ENCODE measurements around the gene MBOAT7. TPM values are rescaled to one million over a fixed set of nuclear protein-coding genes. Genes with fewer than 3 reads are reported as not detected.

MBOAT7 gene
- total RNA-seq, 2 donors from 2014 or later = 18.4 to 24.5 TPM

DNA sequence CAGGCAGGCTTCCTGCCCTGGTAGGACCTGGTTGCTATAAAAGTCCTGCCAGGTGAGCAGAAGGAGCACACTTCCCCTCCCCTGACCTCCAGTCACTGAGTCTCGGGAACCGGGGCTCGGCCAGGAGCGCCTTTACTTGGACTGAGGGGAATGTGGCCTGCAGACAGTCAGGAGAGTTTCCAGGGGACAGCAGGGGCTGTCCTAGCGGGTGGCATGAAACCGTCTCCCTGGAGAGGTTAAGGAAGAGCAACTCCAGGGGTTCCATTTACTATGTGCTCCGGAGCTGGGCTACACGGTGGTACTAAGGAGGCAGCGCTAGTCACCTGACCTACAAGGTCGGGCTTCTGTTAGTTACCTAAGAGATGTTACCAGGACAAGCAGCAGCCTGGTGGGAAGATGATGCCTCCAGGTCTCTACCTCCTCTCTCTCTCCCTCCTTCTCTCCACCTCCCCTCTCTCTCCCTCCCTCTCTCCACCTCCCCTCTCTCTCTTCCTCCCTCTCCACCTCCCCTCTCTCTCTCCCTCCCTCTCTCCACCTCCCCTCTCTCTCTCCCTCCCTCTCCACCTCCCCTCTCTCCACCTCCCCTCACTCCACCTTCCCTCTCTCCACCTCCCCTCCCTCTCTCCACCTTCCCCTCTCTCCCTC, 55.9 kb downstream of the MBOAT7 start:
- H3K9me3 ChIP-seq (ENCODE audit: control insufficient read depth, low read length, poor library complexity, severe bottlenecking) = no peaks in the 10 kb centered on the region
- Mint-ChIP-seq H3K36me3 (ENCODE audit: low read depth) (no peaks in the 10 kb centered on the region), H3K27me3 (no peaks in the 10 kb centered on the region), H3K4me3 (no peak overlapping the region), H3K4me1 (peaks cover 9% of the 10 kb centered on the region), H3K27ac (peak overlapping the region; percentile 87)
- DNase-seq (no peak), ATAC-seq (no peak)

DNA sequence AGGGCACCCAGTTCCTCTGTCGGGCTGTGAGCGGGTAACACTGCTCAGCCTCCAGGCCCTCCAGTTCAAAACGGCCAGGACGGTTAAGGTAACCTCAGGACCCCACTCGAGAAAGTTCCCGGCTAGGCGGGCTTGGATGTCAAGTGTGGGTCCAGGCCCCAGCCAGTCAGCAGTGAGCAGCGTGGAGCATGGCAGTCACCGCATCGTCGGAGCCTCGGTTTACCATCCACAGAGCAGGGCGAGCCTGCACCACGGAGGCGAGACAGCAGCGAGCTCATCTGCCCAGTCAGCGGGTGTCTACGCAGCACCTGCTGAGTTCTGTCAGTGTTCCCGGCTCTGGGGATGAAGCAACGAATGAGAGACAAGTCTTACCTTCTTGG, 59.8 kb downstream of the MBOAT7 start:
- H3K4me1 Mint-ChIP-seq = no peaks in the 10 kb centered on the region
- H3K4me3 Mint-ChIP-seq = no peak overlapping the region
- ATAC-seq (no peak), DNase-seq (no peak)
- no peaks in the 10 kb centered on the region for H3K9me3 ChIP-seq (ENCODE audit: control insufficient read depth, low read length, poor library complexity, severe bottlenecking)
- H3K27me3 Mint-ChIP-seq = no peaks in the 10 kb centered on the region
- no peak overlapping the region for H3K27ac Mint-ChIP-seq
- no peaks in the 10 kb centered on the region for H3K36me3 Mint-ChIP-seq (ENCODE audit: low read depth)

DNA sequence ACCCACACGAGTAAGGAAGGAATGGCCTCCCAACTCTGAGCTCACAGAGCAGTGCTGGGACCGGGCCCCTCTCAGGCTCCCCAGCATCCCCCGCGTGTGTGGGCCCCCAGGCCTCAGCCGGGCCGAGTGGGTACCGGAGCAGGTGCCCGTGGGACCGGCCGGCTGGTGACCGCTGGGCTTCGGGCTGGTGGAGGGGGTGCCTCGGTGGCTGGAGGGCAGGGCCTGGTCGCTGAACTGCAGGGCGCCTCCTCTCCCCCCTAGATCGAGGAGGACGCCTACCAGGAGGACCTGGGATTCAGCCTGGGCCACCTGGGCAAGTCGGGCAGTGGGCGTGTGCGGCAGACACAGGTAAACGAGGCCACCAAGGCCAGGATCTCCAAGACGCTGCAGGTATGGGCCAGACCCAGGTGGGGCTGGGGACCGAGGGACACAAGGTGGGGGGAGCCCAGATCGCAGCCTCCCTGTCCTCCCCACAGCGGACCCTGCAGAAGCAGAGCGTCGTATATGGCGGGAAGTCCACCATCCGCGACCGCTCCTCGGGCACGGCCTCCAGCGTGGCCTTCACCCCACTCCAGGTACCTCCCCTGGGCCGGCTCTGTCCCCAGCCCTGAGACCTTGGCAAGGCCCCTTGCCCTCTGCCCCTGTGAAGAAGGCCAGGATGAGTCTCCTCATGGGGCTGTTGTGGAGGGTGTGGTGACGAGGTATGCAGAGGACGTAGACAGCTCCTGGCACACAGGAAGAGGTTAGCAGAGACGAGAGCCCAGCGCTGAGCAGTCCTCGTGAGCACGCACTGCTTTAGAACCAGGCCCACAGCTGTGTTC, 60.4 kb downstream of the MBOAT7 start:
- H3K27ac Mint-ChIP-seq = no peak overlapping the region
- no peak for DNase-seq
- no peaks in the 10 kb centered on the region for H3K4me1 Mint-ChIP-seq
- no peaks in the 10 kb centered on the region for H3K27me3 Mint-ChIP-seq
- H3K4me3 Mint-ChIP-seq = no peak overlapping the region
- H3K36me3 Mint-ChIP-seq (ENCODE audit: low read depth) = no peaks in the 10 kb centered on the region
- no peak for ATAC-seq
- no peaks in the 10 kb centered on the region for H3K9me3 ChIP-seq (ENCODE audit: control insufficient read depth, low read length, poor library complexity, severe bottlenecking)

DNA sequence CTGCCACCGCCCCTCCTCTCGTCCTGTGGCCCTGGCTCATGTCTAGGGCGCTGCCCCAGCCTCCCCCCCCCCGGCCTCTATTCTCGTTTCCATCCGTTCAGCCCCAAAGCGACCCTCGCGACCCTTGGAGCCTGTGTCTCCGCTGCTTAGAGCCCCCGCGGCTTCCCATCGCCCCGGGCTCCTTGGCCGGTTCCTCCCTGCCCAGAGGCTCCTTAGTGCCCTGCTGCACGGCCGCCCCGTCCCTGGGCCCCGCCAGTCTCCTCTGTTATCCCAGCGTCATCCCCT, 61.0 kb downstream of the MBOAT7 start:
- no peaks in the 10 kb centered on the region for H3K9me3 ChIP-seq (ENCODE audit: control insufficient read depth, low read length, poor library complexity, severe bottlenecking)
- Mint-ChIP-seq H3K27ac (no peak overlapping the region), H3K4me1 (no peaks in the 10 kb centered on the region), H3K4me3 (no peak overlapping the region), H3K27me3 (no peaks in the 10 kb centered on the region), H3K36me3 (ENCODE audit: low read depth) (no peaks in the 10 kb centered on the region)
- no peak for DNase-seq
- no peak for ATAC-seq

DNA sequence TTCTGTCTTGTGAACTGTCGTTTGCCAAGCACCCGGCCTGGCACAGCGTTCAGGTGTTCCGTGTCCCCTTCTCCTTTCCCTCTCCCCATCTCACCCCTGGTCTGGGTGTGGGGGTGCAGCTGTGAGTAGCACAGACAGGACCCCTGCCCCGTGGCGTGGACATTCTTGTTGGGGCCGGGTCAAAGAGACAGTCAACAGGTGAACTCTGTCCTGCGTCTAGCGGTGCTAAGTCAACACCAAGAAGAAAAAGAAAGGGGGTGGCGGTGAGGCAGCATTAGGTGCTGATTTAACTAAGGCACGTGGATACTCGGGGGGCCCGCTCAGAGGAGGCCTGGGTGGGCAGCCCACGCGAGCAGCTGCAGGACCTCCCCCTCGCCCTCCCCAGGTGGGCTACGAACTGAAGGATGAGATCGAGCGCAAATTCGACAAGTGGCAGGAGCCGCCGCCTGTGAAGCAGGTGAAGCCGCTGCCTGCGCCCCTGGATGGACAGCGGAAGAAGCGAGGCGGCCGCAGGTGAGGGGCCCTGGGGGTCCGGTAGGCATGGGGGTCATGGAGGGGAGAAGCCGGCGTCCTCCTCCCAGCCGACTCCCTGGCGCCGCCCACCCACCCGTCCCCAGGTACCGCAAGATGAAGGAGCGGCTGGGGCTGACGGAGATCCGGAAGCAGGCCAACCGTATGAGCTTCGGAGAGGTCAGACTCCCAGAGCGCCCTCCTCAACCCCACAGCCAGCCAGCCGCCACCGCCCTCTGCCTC, 61.5 kb downstream of the MBOAT7 start:
- DNase-seq (no peak), ATAC-seq (no peak)
- H3K27ac Mint-ChIP-seq = no peak overlapping the region
- H3K4me1 Mint-ChIP-seq = no peaks in the 10 kb centered on the region
- no peaks in the 10 kb centered on the region for H3K27me3 Mint-ChIP-seq
- H3K4me3 Mint-ChIP-seq = no peak overlapping the region
- no peaks in the 10 kb centered on the region for H3K36me3 Mint-ChIP-seq (ENCODE audit: low read depth)
- H3K9me3 ChIP-seq (ENCODE audit: control insufficient read depth, low read length, poor library complexity, severe bottlenecking) = no peaks in the 10 kb centered on the region

DNA sequence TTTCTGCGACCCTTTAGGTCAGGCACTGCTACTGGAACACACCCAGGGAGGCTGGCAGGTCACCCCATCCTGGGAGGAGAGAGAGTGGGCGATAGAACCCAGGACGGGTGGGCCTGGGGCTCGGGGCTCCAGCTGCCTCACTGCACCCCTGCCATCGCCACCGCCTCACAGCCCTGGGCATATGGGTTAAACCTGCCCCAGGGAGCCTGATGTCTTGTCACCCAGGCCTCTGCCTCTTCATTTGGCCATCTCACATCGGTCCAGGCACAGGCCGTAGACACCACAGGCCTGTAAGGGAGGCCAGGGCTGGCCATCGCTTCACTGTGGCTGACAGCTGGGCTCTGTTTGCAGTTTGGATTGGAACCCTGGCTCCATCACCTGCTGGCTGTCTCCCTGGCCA, 63.7 kb downstream of the MBOAT7 start:
- H3K4me1 Mint-ChIP-seq = no peaks in the 10 kb centered on the region
- H3K36me3 Mint-ChIP-seq (ENCODE audit: low read depth) = peaks cover 4% of the 10 kb centered on the region
- H3K9me3 ChIP-seq (ENCODE audit: control insufficient read depth, low read length, poor library complexity, severe bottlenecking) = no peaks in the 10 kb centered on the region
- ATAC-seq = no peak
- no peak for DNase-seq
- no peaks in the 10 kb centered on the region for H3K27me3 Mint-ChIP-seq
- no peak overlapping the region for H3K4me3 Mint-ChIP-seq
- H3K27ac Mint-ChIP-seq = no peak overlapping the region

DNA sequence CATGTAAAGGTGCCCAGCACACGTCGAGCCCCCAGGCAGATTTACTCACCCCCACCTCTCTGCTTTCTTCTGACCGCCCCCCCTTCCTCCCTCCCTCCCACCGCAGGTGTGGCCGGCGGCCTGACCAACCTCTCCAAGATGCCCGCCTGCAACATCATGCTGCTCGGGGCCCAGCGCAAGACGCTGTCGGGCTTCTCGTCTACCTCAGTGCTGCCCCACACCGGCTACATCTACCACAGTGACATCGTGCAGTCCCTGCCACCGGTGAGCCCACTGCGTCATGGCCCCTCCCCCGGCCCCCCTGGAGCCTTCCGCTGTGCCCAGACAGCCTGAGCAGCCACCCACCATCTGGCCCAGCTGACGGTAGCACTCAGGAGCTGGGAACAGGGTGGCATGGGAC, 65.0 kb downstream of the MBOAT7 start:
- no peaks in the 10 kb centered on the region for H3K9me3 ChIP-seq (ENCODE audit: control insufficient read depth, low read length, poor library complexity, severe bottlenecking)
- no peak overlapping the region for H3K4me3 Mint-ChIP-seq
- H3K27me3 Mint-ChIP-seq = no peaks in the 10 kb centered on the region

DNA sequence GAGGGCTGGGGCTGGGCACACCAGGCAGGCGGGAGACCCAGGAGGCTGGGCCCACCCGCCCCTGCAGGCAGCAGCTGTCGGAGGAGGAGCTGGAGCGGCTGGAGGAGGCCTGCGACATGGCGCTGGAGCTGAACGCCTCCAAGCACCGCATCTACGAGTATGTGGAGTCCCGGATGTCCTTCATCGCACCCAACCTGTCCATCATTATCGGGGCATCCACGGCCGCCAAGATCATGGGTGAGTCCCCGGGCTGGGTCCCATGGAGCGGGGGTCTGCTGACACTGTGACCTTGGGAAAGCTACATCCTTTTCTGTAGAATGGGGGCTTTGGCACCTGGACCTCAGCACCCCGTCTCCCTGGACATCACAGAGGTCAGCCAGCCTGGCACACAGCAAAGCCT, 65.7 kb downstream of the MBOAT7 start:
- no peak overlapping the region for H3K4me3 Mint-ChIP-seq
- no peaks in the 10 kb centered on the region for H3K9me3 ChIP-seq (ENCODE audit: control insufficient read depth, low read length, poor library complexity, severe bottlenecking)
- ATAC-seq (no peak), DNase-seq (no peak)
- no peaks in the 10 kb centered on the region for H3K27me3 Mint-ChIP-seq
- H3K36me3 Mint-ChIP-seq (ENCODE audit: low read depth) = peaks cover 4% of the 10 kb centered on the region
- H3K27ac Mint-ChIP-seq = no peak overlapping the region
- peaks cover 2% of the 10 kb centered on the region for H3K4me1 Mint-ChIP-seq

More for the DNA sequence above, 65.0 kb downstream of the MBOAT7 start:
- DNase-seq = no peak
- H3K36me3 Mint-ChIP-seq (ENCODE audit: low read depth) = peaks cover 4% of the 10 kb centered on the region
- peaks cover 2% of the 10 kb centered on the region for H3K4me1 Mint-ChIP-seq
- ATAC-seq = no peak
- H3K27ac Mint-ChIP-seq = no peak overlapping the region

Other genes with a start within 250 kb of the MBOAT7 start
- under 1 TPM; 0.05 to 0.22 TPM for gene CACNG8, start 226.6 kb downstream of the MBOAT7 start, total RNA-seq
- not detected for gene CACNG6, start 197.9 kb downstream of the MBOAT7 start, total RNA-seq
- gene VSTM1, start 125.7 kb downstream of the MBOAT7 start, total RNA-seq = under 1 TPM in 1 of 2 donors, not detected in 1; 0.73 TPM
- gene TARM1, start 108.2 kb downstream of the MBOAT7 start, total RNA-seq = not detected
- 1 to 10 TPM in 1 of 2 donors, under 1 TPM in 1; 0.83 to 2.5 TPM for gene OSCAR, start 88.8 kb downstream of the MBOAT7 start, total RNA-seq
- 10 to 100 TPM; 49.9 to 54.6 TPM for gene NDUFA3, start 86.7 kb downstream of the MBOAT7 start, total RNA-seq
- 10 to 100 TPM; 14.9 TPM for gene TFPT, start 73.9 kb downstream of the MBOAT7 start, total RNA-seq
- gene PRPF31, start 73.8 kb downstream of the MBOAT7 start, total RNA-seq = 10 to 100 TPM; 49.4 to 56.8 TPM
- 10 to 100 TPM; 44.5 to 45.4 TPM for gene CNOT3, start 51.8 kb downstream of the MBOAT7 start, total RNA-seq
- gene LENG1, start 29.9 kb downstream of the MBOAT7 start, total RNA-seq = 1 to 10 TPM; 8.0 to 9.0 TPM
- 1 to 10 TPM; 1.3 to 3.1 TPM for gene TMC4, start 16.4 kb downstream of the MBOAT7 start, total RNA-seq
- gene TSEN34, start 1.7 kb upstream of the MBOAT7 start, total RNA-seq = 1 to 10 TPM; 8.1 to 8.9 TPM
- 1,000 to 10,000 TPM; 1,676 to 1,883 TPM for gene RPS9, start 11.3 kb upstream of the MBOAT7 start, total RNA-seq
- gene LILRB3, start 33.4 kb upstream of the MBOAT7 start, total RNA-seq = 1 to 10 TPM; 5.2 to 6.2 TPM
- gene LILRA6, start 53.2 kb upstream of the MBOAT7 start, total RNA-seq = 1 to 10 TPM in 1 of 2 donors, under 1 TPM in 1; 0.91 to 2.4 TPM
- gene LILRB5, start 67.7 kb upstream of the MBOAT7 start, total RNA-seq = under 1 TPM in 1 of 2 donors, not detected in 1; 0.20 TPM
- 1 to 10 TPM; 1.5 to 6.3 TPM for gene LILRB2, start 91.5 kb upstream of the MBOAT7 start, total RNA-seq
- 1 to 10 TPM; 1.1 to 3.5 TPM for gene LILRA5, start 123.6 kb upstream of the MBOAT7 start, total RNA-seq
- gene LILRA4, start 149.6 kb upstream of the MBOAT7 start, total RNA-seq = under 1 TPM in 1 of 2 donors, not detected in 1; 0.86 TPM
- 10 to 100 TPM; 21.5 to 22.2 TPM for gene LAIR1, start 175.4 kb upstream of the MBOAT7 start, total RNA-seq
- not detected for gene TTYH1, start 225.9 kb upstream of the MBOAT7 start, total RNA-seq